ENCODE results near the gene STK32C.
"Not testable (repeated sequence)": the region's sequence is repeated elsewhere in the genome, so short reads cannot be mapped to it uniquely, and the experiment has no call there.

The STK32C gene

GRCh38 chr10:132230557-132231210, 77.1 kb downstream of the STK32C start:
- no peak for DNase-seq (ENCODE audit: low read depth)

- DNase-seq (ENCODE audit: low read depth) = no peak
Measured at GRCh38 chr10:132229834-132230556, 77.8 kb downstream of the STK32C start.

- no peak for DNase-seq (ENCODE audit: low read depth)
Measured at GRCh38 chr10:132229096-132229495, 78.7 kb downstream of the STK32C start.

DNA sequence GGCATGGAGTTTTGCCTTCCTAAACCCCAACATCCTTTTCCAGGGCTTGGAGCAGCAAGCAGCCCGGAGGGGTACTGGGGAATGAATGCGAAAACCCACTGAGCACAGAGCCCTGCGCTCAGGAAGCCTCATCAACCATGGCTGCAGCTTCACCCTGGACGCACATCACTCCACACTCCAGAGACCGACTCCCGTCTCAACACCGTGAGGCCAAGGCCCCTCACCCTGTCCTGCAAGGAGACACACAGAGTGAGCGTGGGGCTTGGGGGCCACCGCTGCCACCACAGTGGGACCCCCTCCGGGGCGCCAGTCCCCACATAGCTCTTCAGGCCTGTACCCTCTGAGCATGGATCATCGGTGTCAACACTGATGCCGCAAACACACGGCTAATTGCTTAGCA, 79.1 kb downstream of the STK32C start:
- DNase-seq (ENCODE audit: low read depth) = no peak

DNA sequence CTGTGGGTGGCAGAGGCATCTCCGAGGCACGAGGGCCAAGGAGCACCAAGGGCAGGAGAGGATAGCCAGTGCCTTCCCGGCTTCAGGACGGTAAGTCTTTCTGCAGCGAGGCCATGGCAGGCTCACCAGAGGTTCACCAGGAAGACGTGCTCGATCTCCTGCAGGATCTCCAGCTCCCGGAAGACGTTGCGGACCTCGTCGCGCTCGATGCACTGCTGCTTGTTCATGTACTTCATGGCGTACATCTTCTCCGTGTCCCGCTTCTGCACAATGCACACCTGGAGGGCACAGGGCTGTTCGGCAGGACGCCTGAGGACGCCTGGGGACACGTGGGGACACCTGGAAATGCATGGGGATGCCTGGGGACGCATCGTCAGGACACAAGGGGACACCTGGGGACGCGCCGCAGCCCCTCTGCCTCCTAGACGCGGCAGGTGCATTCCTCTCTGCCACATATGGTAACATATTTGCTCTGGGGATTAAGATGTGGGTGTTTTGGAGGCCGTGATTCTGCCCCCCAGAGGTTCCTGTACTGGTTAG, 79.8 kb downstream of the STK32C start:
- no peak for DNase-seq (ENCODE audit: low read depth)

DNA sequence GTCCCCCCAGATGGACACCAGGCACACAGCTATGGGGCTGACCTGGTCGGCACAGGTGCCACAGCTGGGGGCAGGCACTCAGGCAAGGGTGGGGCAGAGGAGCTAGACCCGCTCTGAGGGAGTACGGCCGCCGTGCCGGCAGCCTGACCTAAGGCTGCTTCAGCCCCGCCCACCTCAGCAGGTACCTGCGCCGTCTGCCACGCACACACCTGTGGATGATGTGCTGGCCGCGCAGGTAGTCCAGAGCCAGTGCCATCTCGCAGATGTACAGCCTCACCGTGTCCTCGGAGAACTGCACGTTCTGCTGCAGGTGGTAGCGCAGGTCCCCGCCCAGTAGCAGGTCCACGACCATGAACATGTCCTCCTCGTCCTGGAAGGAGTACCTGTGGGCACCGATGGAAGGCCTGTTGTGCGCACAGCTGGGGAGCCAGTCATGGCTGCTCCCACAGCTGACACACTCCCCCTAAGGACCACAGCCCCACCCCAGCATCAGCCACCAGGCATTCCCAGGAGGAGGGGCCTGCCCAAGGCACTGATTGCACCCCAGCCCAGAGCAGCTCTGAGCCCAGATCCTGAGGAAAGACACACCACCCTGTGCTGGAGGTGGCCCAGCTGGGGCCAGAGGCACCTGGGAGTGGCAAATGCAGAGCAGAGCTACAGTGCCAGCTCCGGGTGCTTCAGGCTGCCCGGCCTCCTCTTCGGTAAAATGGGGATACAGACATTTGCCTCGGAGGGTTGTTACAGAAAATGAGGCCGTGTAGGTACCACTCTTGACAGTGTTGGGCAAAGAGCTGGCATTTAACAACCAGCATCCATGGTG, 81.0 kb downstream of the STK32C start:
- DNase-seq (ENCODE audit: low read depth) = no peak

DNA sequence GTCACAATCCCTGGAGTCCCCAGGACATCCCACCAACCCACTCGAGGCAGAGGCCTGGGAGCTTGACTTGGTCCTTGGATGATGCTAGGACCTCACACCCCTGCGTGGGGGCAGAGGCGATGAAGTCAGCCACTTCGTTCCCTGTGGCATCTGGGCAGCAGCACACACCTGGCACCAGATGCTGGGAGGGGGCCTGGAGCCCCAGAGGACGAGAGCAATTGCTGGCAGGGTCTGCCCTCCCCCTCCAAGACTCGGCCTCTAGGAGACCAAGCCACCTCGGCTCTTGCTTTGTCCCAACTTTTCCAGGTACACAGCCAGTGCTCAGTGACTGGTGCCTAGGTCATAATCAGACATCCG, 81.9 kb downstream of the STK32C start:
- no peak for DNase-seq (ENCODE audit: low read depth)

GRCh38 chr10:132225073-132225848, 82.5 kb downstream of the STK32C start:
- DNase-seq (ENCODE audit: low read depth) = no peak

GRCh38 chr10:132224343-132225072, 83.2 kb downstream of the STK32C start:
- no peak for DNase-seq (ENCODE audit: low read depth)

GRCh38 chr10:132223611-132224342, 84.0 kb downstream of the STK32C start:
- no peak for DNase-seq (ENCODE audit: low read depth)

DNA sequence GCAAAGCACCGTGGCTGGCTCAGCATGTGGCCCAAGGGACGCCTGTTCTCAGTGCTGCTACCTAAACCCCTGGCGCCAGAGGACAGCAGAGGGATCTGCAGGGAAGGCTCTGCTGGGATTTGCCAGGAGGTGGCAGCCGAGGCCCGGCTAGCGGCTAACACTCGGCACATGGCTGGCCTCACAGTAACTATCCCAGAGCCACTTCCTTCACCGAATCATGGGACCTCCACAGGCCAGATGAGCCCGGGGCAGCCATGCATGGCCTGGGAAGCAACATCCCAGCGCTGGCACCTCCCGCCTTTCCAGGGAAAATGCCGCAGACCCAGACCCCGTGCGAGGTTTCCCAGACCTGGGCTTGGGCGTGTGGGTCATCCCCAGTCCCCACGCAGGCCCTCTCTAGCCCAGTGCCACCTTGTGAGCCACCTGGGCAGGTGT, 84.6 kb downstream of the STK32C start:
- peak; percentile 79 for DNase-seq (ENCODE audit: low read depth)

DNA sequence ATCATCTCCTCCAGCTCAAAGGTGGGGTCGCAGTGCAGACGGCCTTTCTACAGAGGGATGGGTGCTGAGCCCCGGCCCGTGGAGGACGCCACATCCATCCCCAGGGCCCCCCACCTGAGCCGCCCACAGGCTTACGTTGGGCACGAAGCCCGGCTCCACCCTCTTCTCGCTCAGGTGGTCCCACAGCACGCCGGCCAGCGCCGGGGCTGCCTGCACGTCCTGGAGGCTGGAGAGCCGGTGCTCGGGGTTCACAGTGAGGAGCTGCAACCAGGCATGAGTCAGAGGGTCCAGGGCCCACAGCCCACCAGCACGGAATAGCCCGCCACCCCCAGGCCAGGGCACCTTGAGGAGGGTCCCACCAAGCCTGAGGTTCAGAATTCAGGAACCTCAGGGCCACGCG, 85.0 kb downstream of the STK32C start:
- no peak for DNase-seq (ENCODE audit: low read depth)

DNA sequence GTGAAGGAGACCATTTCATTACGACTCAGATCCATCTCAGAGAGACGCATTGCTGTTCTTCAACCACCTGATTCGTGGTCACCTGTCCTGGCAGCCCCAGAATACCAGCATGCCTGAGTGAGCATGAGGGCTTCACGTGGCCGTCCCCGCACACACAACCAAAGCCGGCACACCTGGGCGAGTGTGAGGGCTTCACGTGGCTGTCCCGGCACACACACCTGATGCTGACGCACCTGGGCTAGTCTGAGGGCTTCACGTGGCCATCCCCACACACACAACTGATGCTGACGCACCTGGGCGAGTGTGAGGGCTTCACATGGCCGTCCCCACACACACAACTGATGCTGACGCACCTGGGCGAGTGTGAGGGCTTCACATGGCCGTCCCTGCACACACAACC, 86.8 kb downstream of the STK32C start:
- not testable (repeated sequence) for DNase-seq (ENCODE audit: low read depth)

- DNase-seq (ENCODE audit: low read depth) = no peak
Measured at GRCh38 chr10:132220061-132220460, 87.7 kb downstream of the STK32C start.

DNA sequence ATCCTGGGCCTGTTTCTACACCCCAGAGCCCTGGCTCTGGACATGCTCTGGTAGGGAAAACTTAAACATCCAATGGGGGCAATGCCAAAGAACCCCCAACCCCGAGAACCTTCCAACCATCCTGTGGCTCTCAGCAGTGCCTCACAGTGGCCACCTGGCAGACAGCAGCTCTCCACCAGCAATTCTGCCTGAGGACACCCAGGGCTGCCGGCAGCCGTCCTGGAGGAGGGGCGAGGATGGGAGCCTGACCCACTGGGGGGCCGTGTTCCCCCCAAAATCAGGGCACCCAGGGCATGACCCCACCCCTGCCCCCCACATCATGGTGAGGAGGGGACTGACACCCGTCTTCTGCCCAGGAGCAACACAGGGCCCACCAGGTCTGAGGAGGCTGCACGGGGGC, 88.3 kb downstream of the STK32C start:
- DNase-seq (ENCODE audit: low read depth) = no peak

DNA sequence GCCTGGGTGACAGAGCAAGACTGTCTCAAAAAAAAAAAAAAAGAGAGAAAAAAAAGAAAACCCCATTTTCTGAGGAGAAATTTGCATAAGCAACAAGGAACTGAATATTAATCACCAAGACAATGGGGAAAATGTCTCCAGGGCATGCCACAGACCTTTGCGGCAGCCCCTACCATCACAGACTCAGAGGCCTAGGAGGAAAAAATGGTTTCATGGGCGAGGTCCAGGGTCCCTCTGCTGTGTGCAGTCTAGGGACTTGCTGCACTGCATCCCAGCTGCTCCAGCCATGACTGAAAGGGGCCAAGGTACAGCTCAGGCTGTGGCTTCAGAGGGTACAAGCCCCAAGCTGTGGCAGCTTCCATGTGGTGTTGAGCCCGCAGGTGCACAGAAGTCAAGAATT, 91.3 kb downstream of the STK32C start:
- DNase-seq (ENCODE audit: low read depth) = not testable (repeated sequence)

DNA sequence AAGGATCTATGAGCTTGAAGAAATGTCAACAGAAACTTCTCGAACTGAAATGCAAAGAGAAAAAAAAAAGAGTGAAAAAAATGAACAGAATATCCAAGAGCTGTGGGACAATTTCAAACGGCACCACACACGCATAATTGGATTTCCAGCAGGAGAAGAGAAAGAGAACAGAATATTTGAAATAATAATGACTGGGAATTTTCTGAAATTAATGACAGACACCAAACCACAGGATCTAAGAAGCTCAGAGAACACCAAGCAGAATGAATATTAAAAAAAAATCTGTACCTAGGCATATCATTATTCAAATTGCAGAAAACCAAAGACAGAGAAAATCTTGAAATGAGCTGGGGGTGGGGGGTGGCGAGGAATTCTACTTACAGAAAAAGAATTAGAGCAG, 93.8 kb downstream of the STK32C start:
- no peak for DNase-seq (ENCODE audit: low read depth)

GRCh38 chr10:132212816-132213215, 94.9 kb downstream of the STK32C start:
- DNase-seq (ENCODE audit: low read depth) = no peak

- DNase-seq (ENCODE audit: low read depth) = no peak
Measured at GRCh38 chr10:132211246-132211645, 96.5 kb downstream of the STK32C start.

- DNase-seq (ENCODE audit: low read depth) = no peak
Measured at GRCh38 chr10:132210766-132211165, 97.0 kb downstream of the STK32C start.
